HCT116 (cell line): ENCODE results near the gene FSD2. TPM values are rescaled to one million over a fixed set of nuclear protein-coding genes. Genes with fewer than 3 reads are reported as not detected.

ENCODE experiments used
- ATAC-seq: fragments of 200-7000 bp; cut with Tn5 transposase; 2 replicates; pipeline ENCODE4 v1.9.1; 2020; ENCODE audit warnings: mild to moderate bottlenecking, moderate library complexity
- BruUV-seq: library from RNA; stranded (reverse); fragments of 400-500 nt; replicated peaks from 2 replicates; lab custom pipeline; 2021; lab: Mats Ljungman, UMichigan
- CTCF ChIA-PET: fragments of 300-600 bp; sonication (Branson Sonifier 250); formaldehyde crosslinking; loops from one replicate; lab custom pipeline; 2021; ENCODE audit warnings: antibody characterized with exemption; lab: Charles Lee
- POLR2A ChIA-PET: fragments of 300-600, 350-600 bp; sonication (Branson Sonifier 250); formaldehyde crosslinking; loops from one replicate; lab custom pipeline; 2021; ENCODE audit warnings: antibody characterized with exemption; lab: Charles Lee
- RAD21 ChIA-PET, 2 experiments: fragments of 300-600 bp; sonication (Branson Sonifier 250); formaldehyde crosslinking; loops; one replicate each; lab custom pipeline; 2023; ENCODE audit warnings: low total read pairs in 2 of 2; ENCODE audit not compliant: uncharacterized antibody in 2 of 2, unreplicated experiment in 2 of 2, low non-redundant PET in 1 of 2; lab: Charles Lee
- DNase-seq: peaks from one replicate; pipeline ENCODE4 v3.0.0-alpha.2; 2010; ENCODE audit warnings: low read depth, low spot score
- H2AFZ ChIP-seq: fragments of 200-600 bp; shearing (Covaris generic), sonication (generic); 2 replicates; pipeline ENCODE4 v1.6.1; 2017; ENCODE audit warnings: low read depth, mixed run types, mixed read lengths, antibody characterized with exemption, low read length; ENCODE audit not compliant: poor library complexity, severe bottlenecking
- H3K27ac ChIP-seq: 2 replicates; pipeline ENCODE4 v1.5.1; 2012; ENCODE audit warnings: low read depth, low read length
- H3K27me3 ChIP-seq: fragments of 200-600 bp; sonication (generic); 2 replicates; pipeline ENCODE4 v1.6.1; 2016; ENCODE audit warnings: mixed run types, low read length, mixed read lengths; ENCODE audit not compliant: insufficient read depth
- H3K36me3 ChIP-seq, 2 experiments: fragments of 200-500 bp in 1 of 2; fragments of 200-600 bp in 1 of 2; sonication (Bioruptor generic) in 1 of 2; sonication (generic) in 1 of 2; 2 replicates each; pipeline versions ENCODE4 v1.5.1 to v1.6.1; 2014 to 2016; ENCODE audit warnings: low read length in 2 of 2, inconsistent platforms in 1 of 2, mixed read lengths in 1 of 2, mixed run types in 1 of 2; ENCODE audit not compliant: insufficient read depth in 2 of 2, control insufficient read depth in 1 of 2
- H3K4me1 ChIP-seq, 2 experiments: fragments of 200-600 bp in 1 of 2; sonication (generic) in 1 of 2; 2 replicates each; pipeline versions ENCODE4 v1.5.1 to v1.6.1; 2012 to 2017; ENCODE audit warnings: low read length in 2 of 2, inconsistent platforms in 1 of 2, mild to moderate bottlenecking in 1 of 2, mixed read lengths in 1 of 2, mixed run types in 1 of 2, moderate library complexity in 1 of 2; ENCODE audit not compliant: insufficient read depth in 2 of 2, control insufficient read depth in 1 of 2
- H3K4me2 ChIP-seq: fragments of 200-600 bp; sonication (generic); 2 replicates; pipeline ENCODE4 v1.6.1; 2017; ENCODE audit warnings: mixed run types, low read length, mixed read lengths
- H3K4me3 ChIP-seq, 2 experiments: fragments of 200-600 bp in 1 of 2; sonication (generic) in 1 of 2; replicated peaks in 1 of 2; 2 replicates each; pipeline ENCODE4 v1.5.1; 2011 to 2016; ENCODE audit warnings: low read length in 2 of 2, control low read depth in 1 of 2, low read depth in 1 of 2, mild to moderate bottlenecking in 1 of 2, mixed read lengths in 1 of 2, mixed run types in 1 of 2
- H3K79me2 ChIP-seq: fragments of 200-600 bp; sonication (generic); 2 replicates; pipeline ENCODE4 v1.6.1; 2017; ENCODE audit warnings: mild to moderate bottlenecking, mixed run types, low read length, moderate library complexity, mixed read lengths; ENCODE audit not compliant: insufficient read depth
- H3K9ac ChIP-seq: fragments of 200-600 bp; sonication (generic); 2 replicates; pipeline ENCODE4 v1.6.1; 2016; ENCODE audit warnings: low read length, mixed read lengths
- H3K9me2 ChIP-seq: fragments of 200-600 bp; sonication (generic), shearing (Covaris generic); 2 replicates; pipeline ENCODE4 v1.6.1; 2017; ENCODE audit warnings: mixed run types, mild to moderate bottlenecking, moderate library complexity; ENCODE audit not compliant: insufficient read depth
- H3K9me3 ChIP-seq, 2 experiments: fragments of 200-500 bp in 1 of 2; fragments of 200-600 bp in 1 of 2; sonication (Bioruptor generic) in 1 of 2; sonication (generic) in 1 of 2; 2 replicates each; pipeline ENCODE4 v1.6.1; 2014 to 2017; ENCODE audit warnings: low read length in 2 of 2, mixed read lengths in 2 of 2, inconsistent platforms in 1 of 2, low read depth in 1 of 2, mild to moderate bottlenecking in 1 of 2, mixed run types in 1 of 2, moderate library complexity in 1 of 2; ENCODE audit not compliant: control insufficient read depth in 1 of 2, insufficient read depth in 1 of 2
- H4K20me1 ChIP-seq: fragments of 200-600 bp; sonication (generic), shearing (Covaris generic); 2 replicates; pipeline ENCODE4 v1.6.1; 2017; ENCODE audit warnings: mixed run types, mild to moderate bottlenecking, moderate library complexity; ENCODE audit not compliant: insufficient read depth
- CBX3 ChIP-seq: IDR thresholded peaks from 2 replicates; pipeline ENCODE4 v1.6.1; 2012; ENCODE audit warnings: low read depth
- CEBPB ChIP-seq: IDR thresholded peaks from 2 replicates; pipeline ENCODE4 v1.6.1; 2012; ENCODE audit warnings: low read depth
- CTCF ChIP-seq, 3 experiments: fragments of 200-600 bp in 1 of 3; sonication (generic) in 1 of 3; IDR thresholded peaks in 2 of 3; conservative IDR thresholded peaks in 1 of 3; 2 replicates each; pipeline ENCODE4 v1.5.1; 2012 to 2017; ENCODE audit warnings: low read depth in 2 of 3, low read length in 2 of 3, antibody characterized with exemption in 1 of 3, borderline replicate concordance in 1 of 3, control low read depth in 1 of 3, mild to moderate bottlenecking in 1 of 3, mixed read lengths in 1 of 3, mixed run types in 1 of 3, moderate library complexity in 1 of 3; ENCODE audit not compliant: insufficient read depth in 1 of 3
- EZH2phosphoT487 ChIP-seq: fragments of 200-600 bp; IDR thresholded peaks from 2 replicates; pipeline ENCODE4 v1.6.1; 2018; ENCODE audit warnings: antibody characterized with exemption, borderline replicate concordance
- JUND ChIP-seq: IDR thresholded peaks from 2 replicates; pipeline ENCODE4 v1.6.1; 2012
- MAX ChIP-seq: IDR thresholded peaks from 2 replicates; pipeline ENCODE4 v1.6.1; 2012
- POLR2AphosphoS5 ChIP-seq: IDR thresholded peaks from 2 replicates; pipeline ENCODE4 v1.6.1; 2011; ENCODE audit warnings: mild to moderate bottlenecking, low read depth, low read length, moderate library complexity
- RAD21 ChIP-seq: IDR thresholded peaks from 2 replicates; pipeline ENCODE4 v1.6.1; 2012; ENCODE audit warnings: low read depth, mild to moderate bottlenecking
- SIN3A ChIP-seq: IDR thresholded peaks from 2 replicates; pipeline ENCODE4 v1.6.1; 2012; ENCODE audit warnings: low read depth
- SRF ChIP-seq: IDR thresholded peaks from 2 replicates; pipeline ENCODE4 v1.6.1; 2012; ENCODE audit warnings: low read depth
- ZFX ChIP-seq: fragments of 450-650 bp; IDR thresholded peaks from 2 replicates; pipeline ENCODE4 v1.6.1; 2017
- ZNF274 ChIP-seq: fragments of 200-500 bp; sonication (Bioruptor generic); IDR thresholded peaks from 2 replicates; pipeline ENCODE4 v1.6.1; 2014; ENCODE audit warnings: mild to moderate bottlenecking, low read depth, low read length, inconsistent platforms
- intact Hi-C: fragments of 100-400 bp; cut with micrococcal nuclease; formaldehyde crosslinking; loops from 2 replicates; pipeline ENCODE4 v1.10.0; 2022
- total RNA-seq: library from RNA; stranded (reverse); gene quantifications from one replicate; pipeline ENCODE4 v1.2.1, GENCODE V29; 2021; ENCODE audit not compliant: unreplicated experiment

FSD2 gene
- total RNA-seq, 1 experiment from 2014 or later = not detected

GRCh38 chr15:82803793-82804574 lies 1.9 kb downstream of the FSD2 start (continued):
- no peak for TF ChIP-seq CTCF (IDR thresholded peaks at IDR 0.05 in 2 of 3, conservative IDR thresholded peaks at IDR 0.05 in 1 of 3; ENCODE audit: borderline replicate concordance in 1 of 3, insufficient read depth in 1 of 3, low read depth in 2 of 3, low read length in 2 of 3)
- TF ChIP-seq POLR2AphosphoS5 = no peak
- TF ChIP-seq RAD21 = no peak
- TF ChIP-seq SRF = no peak
- TF ChIP-seq CEBPB = no peak

GRCh38 chr15:82802497-82802896 lies 3.4 kb downstream of the FSD2 start:
- Histone ChIP-seq H3K9me3 (no peaks in the 10 kb centered on the region), H3K9me2 (no peaks in the 10 kb centered on the region), H3K27me3 (peaks cover 5% of the 10 kb centered on the region; the same call in 1 of the 2 replicates), H3K4me1 (peaks cover 0 to 8% of the 10 kb centered on the region in 2 experiments; a peak in 2 of 4 replicates), H3K27ac (no peak overlapping the region), H3K36me3 (no peaks in the 10 kb centered on the region), H3K9ac (no peak overlapping the region), H3K79me2 (no peaks in the 10 kb centered on the region), H3K4me3 (no peak overlapping the region), H2AFZ (no peak overlapping the region), H4K20me1 (no peaks in the 10 kb centered on the region), H3K4me2 (no peak overlapping the region)
- POLR2A ChIA-PET = no interaction called here
- ATAC-seq (no peak), DNase-seq (no peak)
- CTCF ChIA-PET = no interaction called here
- intact Hi-C loops = no loop called here
- no TSS peak for BruUV-seq
- RAD21 ChIA-PET = no interaction called here
- TF ChIP-seq SIN3A (no peak), CBX3 (no peak), CEBPB (no peak), MAX (no peak), EZH2phosphoT487 (no peak), ZNF274 (no peak), ZFX (no peak), JUND (no peak), POLR2AphosphoS5 (no peak)
